Body of pancreas (tissue), 4 donors: Measurements from ENCODE around the gene PIK3C2B. TPM values are rescaled to one million over a fixed set of nuclear protein-coding genes. Genes with fewer than 3 reads are reported as not detected.

Experiments
- ATAC-seq: fragments of 150-250 bp; one replicate; pipeline ENCODE4 v1.9.1; 2016
- DNase-seq, 4 donors: peaks; one replicate each; pipeline ENCODE4 v3.0.0-alpha.2; 2019
- H3K27ac ChIP-seq, 4 donors: fragments of 200-600 bp; sonication (generic); 1 replicate in 3 of 4; 2 replicates in 1 of 4; pipeline versions ENCODE4 v1.5.1 to v1.6.1; 2016 to 2019; ENCODE audit warnings: mild to moderate bottlenecking in 1 of 4, mixed read lengths in 1 of 4, moderate library complexity in 1 of 4
- H3K27me3 ChIP-seq, 2 donors: fragments of 200-600 bp; sonication (generic); one replicate each; pipeline ENCODE4 v1.6.0; 2016; ENCODE audit warnings: mild to moderate bottlenecking in 1 of 2
- H3K36me3 ChIP-seq, 2 donors: fragments of 200-600 bp; sonication (generic); replicated peaks in 1 of 2; 2 replicates each; pipeline ENCODE4 v1.5.1; 2016; ENCODE audit warnings: low read depth in 2 of 2; ENCODE audit not compliant: insufficient read depth in 1 of 2
- H3K4me1 ChIP-seq: fragments of 200-600 bp; sonication (generic); one replicate; pipeline ENCODE4 v1.6.0; 2016
- H3K4me3 ChIP-seq, 2 donors: fragments of 200-600 bp; sonication (generic); 1 replicate in 1 of 2; 2 replicates in 1 of 2; pipeline ENCODE4 v1.5.1; 2016 to 2019
- H3K9me3 ChIP-seq, 3 donors: fragments of 200-600 bp; sonication (generic); 1 replicate in 2 of 3; 2 replicates in 1 of 3; pipeline ENCODE4 v1.5.1; 2016
- POLR2A ChIP-seq, 3 donors: fragments of 450-650 bp; IDR thresholded peaks; one replicate each; pipeline ENCODE4 v1.6.1; 2016; ENCODE audit warnings: antibody characterized with exemption in 3 of 3, mild to moderate bottlenecking in 2 of 3
- WGBS, 2 donors: methylation state at CpG; one replicate each; pipeline ENCODE4 v1.1.5; 2017; 5-methylcytosine and 5-hydroxymethylcytosine counted together
- intact Hi-C: fragments of 100-400 bp; cut with DNase I; formaldehyde crosslinking; loops from one replicate; pipeline ENCODE4 v1.15.1; 2023
- total RNA-seq, 2 donors: library from RNA; depleted of rRNA; stranded (reverse); fragments of >200 nt; gene quantifications; one replicate each; pipeline ENCODE4 v1.1.0, GENCODE V29; 2016
- TF ChIP-seq, protein P1 (sequence below), 7 experiments: fragments of 450-650 bp in 4 of 7; fragments of 200-600 bp in 3 of 7; sonication (generic) in 3 of 7; IDR thresholded peaks; one replicate each; pipeline ENCODE4 v1.5.1; 2016 to 2019; ENCODE audit warnings: antibody characterized with exemption in 7 of 7

The PIK3C2B gene
- total RNA-seq, 2 donors from 2014 or later = 11.4 to 18.1 TPM

- TF ChIP-seq, protein P1, sequence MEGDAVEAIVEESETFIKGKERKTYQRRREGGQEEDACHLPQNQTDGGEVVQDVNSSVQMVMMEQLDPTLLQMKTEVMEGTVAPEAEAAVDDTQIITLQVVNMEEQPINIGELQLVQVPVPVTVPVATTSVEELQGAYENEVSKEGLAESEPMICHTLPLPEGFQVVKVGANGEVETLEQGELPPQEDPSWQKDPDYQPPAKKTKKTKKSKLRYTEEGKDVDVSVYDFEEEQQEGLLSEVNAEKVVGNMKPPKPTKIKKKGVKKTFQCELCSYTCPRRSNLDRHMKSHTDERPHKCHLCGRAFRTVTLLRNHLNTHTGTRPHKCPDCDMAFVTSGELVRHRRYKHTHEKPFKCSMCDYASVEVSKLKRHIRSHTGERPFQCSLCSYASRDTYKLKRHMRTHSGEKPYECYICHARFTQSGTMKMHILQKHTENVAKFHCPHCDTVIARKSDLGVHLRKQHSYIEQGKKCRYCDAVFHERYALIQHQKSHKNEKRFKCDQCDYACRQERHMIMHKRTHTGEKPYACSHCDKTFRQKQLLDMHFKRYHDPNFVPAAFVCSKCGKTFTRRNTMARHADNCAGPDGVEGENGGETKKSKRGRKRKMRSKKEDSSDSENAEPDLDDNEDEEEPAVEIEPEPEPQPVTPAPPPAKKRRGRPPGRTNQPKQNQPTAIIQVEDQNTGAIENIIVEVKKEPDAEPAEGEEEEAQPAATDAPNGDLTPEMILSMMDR (IDR thresholded peaks at IDR 0.05) = no peak
- no peak for TF ChIP-seq POLR2A (IDR thresholded peaks at IDR 0.05)
- Histone ChIP-seq H3K27me3 (no peaks in the 10 kb centered on the region), H3K27ac (peak overlapping the region; percentile 42 to 88 (median 74)), H3K4me1 (peaks cover 32% of the 10 kb centered on the region), H3K4me3 (peak overlapping the region in 1 of 2 donors; percentile 51), H3K9me3 (no peaks in the 10 kb centered on the region), H3K36me3 (no peaks in the 10 kb centered on the region)
- 2% methylated on average over 27 of the region's 27 CpGs for WGBS, 2 donors
- intact Hi-C loops = no loop called here
- DNase-seq (peak; percentile 79 to 85 (median 82)), ATAC-seq (peak; percentile 84)
These were observed 11.8 kb upstream of the PIK3C2B start for GRCh38 chr1:204506201-204506968.

GRCh38 chr1:204505674-204506200 lies 11.1 kb upstream of the PIK3C2B start:
- Histone ChIP-seq H3K9me3 (no peaks in the 10 kb centered on the region), H3K27me3 (no peaks in the 10 kb centered on the region), H3K36me3 (no peaks in the 10 kb centered on the region), H3K4me1 (peaks cover 32% of the 10 kb centered on the region), H3K4me3 (peak overlapping the region in 1 of 2 donors; percentile 38), H3K27ac (peak overlapping the region in 3 of 4 donors; percentile 68 to 88 (median 79))
- 4 to 6% methylated on average over 4 of the region's 4 CpGs for WGBS, 2 donors
- intact Hi-C loops = no loop called here
- TF ChIP-seq, protein P1 (IDR thresholded peaks at IDR 0.05) = no peak
- no peak for ATAC-seq
- DNase-seq = no peak

GRCh38 chr1:204503913-204504519 lies 9.4 kb upstream of the PIK3C2B start:
- intact Hi-C loops = loop anchor here (5.0 kb wide), 1 partner anchor 57 kb away; no protein-coding TSS in a partner anchor
- no peak for TF ChIP-seq POLR2A (IDR thresholded peaks at IDR 0.05)
- TF ChIP-seq, protein P1 (IDR thresholded peaks at IDR 0.05) = no peak
- ATAC-seq (no peak), DNase-seq (no peak)
- Histone ChIP-seq H3K4me3 (no peak overlapping the region), H3K27me3 (no peaks in the 10 kb centered on the region), H3K36me3 (no peaks in the 10 kb centered on the region), H3K9me3 (no peaks in the 10 kb centered on the region), H3K27ac (peak overlapping the region in 3 of 4 donors; percentile 23 to 88 (median 41)), H3K4me1 (peaks cover 32% of the 10 kb centered on the region)
- WGBS, 2 donors = 41 to 47% methylated on average over 4 of the region's 4 CpGs

- ATAC-seq (peak; percentile 41), DNase-seq (peak in 1 of 4 donors; percentile 65)
- H3K4me3 ChIP-seq = no peak overlapping the region
- TF ChIP-seq, protein P1 (IDR thresholded peaks at IDR 0.05) = peak; percentile 57 to 92 (median 83)
- TF ChIP-seq POLR2A (IDR thresholded peaks at IDR 0.05) = no peak
- peak overlapping the region in 3 of 4 donors; percentile 31 to 88 (median 32) for H3K27ac ChIP-seq
- H3K4me1 ChIP-seq = peaks cover 32% of the 10 kb centered on the region
- no peaks in the 10 kb centered on the region for H3K9me3 ChIP-seq
- H3K27me3 ChIP-seq = no peaks in the 10 kb centered on the region
- WGBS, 2 donors = 8 to 11% methylated on average over 7 of the region's 7 CpGs
- intact Hi-C loops = loop anchor here (5.0 kb wide), 1 partner anchor 56 kb away; no protein-coding TSS in a partner anchor
- no peaks in the 10 kb centered on the region for H3K36me3 ChIP-seq
These were observed 8.7 kb upstream of the PIK3C2B start for GRCh38 chr1:204503122-204503912.
